Ramos (cell line): ENCODE results near the gene EPOP.

Experiments
- in situ Hi-C: fragments of 300-500 bp; cut with MboI; formaldehyde crosslinking; loops from one replicate; pipeline ENCODE4 v1.14.3; 2022; ENCODE audit warnings: low sequenced_read_pairs; ENCODE audit not compliant: unreplicated experiment

The EPOP gene

DNA sequence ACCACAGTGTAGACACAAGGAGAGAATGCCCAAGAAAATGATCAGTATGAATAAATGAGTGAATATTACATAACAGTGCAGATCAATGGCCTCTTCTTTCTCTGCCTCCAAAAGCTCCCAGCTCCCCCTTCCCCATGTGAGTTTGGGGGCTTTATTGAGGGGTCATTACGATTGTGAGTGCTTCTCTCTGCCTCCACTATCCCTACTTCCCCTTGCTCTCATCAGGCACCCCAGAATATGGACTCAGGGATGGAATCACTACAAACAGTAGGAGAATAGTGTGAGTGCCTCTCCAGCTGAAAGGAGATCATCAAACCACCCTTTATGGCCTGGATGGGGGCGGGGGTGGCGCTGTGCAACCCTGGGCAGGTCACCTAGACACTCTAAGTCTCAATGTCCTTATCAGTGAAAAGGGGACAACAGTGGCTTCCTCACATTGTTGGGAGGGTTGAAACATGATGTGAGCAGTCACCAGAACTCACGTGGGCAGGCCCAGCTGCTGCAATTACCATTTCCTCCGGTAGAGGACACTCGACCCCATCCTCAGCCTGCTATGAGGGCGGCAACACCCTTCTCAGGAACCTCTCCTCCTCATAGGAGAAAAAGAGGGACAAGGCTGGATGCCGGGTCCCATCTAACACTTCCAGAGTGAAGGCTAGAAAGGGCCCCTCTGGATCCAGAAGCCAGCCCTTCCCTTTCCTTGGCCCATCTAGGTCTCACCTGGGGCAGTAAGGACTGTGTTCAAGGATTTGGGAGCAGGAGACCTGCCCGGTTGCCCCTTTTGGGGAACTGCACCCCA is 2.1 kb upstream of the EPOP start:
- in situ Hi-C loops = loop anchor here (5.0 kb wide), 1 partner anchor 55 kb away; the partner anchor contains the start of gene CISD3

DNA sequence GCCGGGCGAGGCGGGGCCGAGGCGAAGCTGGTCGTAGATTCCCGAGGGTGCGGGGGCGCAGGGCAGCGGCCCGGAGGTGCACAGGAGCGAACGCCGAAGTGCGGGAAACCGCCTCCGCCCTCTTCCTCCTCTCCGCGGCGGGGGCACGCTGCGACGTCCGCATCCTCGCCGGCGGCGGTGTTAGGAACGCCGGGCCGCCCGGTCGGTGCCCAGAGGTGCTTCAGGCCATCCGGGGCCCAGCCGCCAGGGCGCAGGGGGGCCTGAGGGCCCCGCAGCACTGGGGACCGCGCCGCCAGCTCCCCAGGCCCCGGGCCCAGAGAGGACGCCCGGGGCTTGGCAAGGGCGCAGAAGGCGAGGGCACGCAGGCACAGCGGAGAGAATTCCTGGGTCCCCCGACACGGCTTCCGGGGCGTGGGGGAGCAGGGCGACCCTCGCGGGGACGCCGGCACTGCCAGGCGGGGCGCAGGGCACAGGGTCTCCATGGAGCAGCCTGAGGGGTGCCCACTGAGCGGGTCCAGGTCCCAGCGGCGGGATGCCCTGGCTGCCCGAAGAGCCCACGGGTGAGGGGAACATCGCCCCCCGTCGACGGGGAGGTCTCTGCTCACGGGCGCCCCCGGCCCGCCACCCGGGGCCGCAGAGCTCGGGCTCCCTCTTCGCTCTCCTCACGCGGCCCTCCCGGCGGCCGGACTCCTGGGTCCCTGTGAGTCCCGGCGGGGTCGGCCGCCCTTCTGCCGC is 576 bp downstream of the EPOP start:
- in situ Hi-C loops = loop anchor here (25.0 kb wide), 1 partner anchor 112 kb away; no protein-coding TSS in a partner anchor

DNA sequence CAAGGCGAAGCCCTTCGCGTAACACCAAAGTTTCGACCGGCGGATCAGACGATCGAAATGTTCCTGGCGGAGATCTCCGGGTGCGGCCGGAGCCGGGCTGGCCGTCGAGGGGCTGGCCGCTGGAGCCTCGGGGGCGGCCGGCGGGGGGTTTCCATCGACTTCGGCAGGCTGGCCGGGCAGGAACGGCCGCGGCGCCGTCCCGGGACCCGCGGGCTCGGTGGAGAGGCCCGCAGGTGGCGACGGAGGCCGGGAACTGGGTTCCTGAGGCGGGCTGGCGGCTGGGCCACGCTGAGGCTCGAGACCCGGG is 1.1 kb downstream of the EPOP start:
- in situ Hi-C loops = loop anchor here (25.0 kb wide), 1 partner anchor 111 kb away; no protein-coding TSS in a partner anchor

DNA sequence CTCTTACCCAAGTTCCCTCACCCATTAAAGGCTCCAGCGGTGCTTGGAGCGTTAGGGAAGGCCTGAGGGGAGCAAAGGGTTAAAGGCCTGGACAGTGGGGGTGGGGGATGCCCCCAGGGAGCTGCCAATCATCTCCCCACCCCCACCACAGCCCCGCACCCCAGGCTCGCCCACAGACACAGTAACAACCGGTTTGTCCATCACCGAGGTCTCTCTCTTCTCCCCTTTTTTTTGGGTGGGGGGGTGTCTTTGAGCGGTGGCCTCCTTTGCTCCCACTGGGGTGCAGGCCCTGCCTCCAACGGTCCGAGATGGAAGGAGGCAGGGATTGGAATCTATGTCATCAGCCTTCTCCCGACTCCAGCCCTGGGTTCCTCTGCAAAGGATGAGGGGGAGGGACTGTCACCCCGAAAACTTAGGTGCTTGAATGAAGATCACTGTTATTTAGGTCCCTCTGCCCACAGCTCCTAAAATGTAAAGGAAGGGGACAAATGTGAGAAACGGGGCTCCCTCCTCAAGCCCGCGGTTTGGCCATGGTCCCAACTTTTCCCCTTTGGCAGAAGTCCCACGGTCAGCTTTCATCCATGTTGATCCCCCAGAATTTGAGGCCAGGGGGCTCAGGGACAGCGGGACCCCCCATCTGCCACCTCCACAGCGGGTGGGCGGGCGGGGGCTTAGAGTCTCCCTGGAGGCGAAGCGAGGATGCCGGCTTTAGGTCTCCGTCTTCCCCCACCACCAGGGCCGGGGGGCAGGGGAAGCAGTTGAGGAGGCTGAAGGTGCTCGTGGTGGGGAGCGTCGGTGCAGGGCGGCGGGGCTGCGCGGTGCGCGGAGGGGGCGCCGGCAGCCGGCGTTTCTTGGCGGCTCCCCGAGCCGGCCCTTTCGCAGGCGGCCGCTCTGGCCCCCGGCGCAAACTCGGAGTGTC is 1.7 kb downstream of the EPOP start:
- in situ Hi-C loops = loop anchor here (25.0 kb wide), 1 partner anchor 111 kb away; no protein-coding TSS in a partner anchor

DNA sequence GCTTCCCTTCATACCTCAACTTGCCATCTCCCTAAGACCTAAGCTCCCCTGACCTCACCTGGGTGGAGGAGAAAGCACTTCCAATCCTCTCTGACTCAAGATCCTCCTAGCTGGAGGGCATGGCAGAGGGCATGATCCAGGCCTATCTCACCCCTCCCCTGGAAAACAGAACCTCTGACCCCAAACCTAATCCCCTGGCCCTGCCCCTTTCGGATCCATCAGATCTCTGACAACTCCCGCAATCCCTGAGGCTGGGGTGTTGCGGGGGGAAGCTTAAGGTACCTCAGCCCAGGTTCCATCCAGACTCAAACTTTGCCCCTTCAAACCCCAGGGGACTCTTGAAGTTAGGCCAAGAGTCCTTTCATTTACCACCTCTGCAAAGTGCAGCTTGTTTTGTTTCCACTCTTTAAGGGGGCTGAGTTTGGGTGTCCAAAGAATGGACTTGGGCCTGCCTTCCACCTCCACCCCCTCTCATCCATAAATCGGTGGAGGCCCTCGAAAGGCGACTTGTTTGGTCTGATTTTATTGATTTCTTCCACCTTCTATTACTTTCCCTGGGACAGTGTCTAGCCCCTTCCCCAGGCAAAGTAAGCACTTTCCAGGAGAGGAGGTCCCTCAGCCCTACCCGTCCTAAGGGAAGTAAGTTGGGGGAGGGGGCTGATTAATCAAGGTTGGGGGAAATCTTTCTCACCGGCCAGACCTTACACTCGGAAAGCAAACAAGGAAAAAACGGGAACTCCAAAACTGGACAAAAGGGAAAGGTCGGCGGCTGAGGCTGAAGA is 2.6 kb downstream of the EPOP start:
- in situ Hi-C loops = loop anchor here (25.0 kb wide), 1 partner anchor 110 kb away; no protein-coding TSS in a partner anchor

DNA sequence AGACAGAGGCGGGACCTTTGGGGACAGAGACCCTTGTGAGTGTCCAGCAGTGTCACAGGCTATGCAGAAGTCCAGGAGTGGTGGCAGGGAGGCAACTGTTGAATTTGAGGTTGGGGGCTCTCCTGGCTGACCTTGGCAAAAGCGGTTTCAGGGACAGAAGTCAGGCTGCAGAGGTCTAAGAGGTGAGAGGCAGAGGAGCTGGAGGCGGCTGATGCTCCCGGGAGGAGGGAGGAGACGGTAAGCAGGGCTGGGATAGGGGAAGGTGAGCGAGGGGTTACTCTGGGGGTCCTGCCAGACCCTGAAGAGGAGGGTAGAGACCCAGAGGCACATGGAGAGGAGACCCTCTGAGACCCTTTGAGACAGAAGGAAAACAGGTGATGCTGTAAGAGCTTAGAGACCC is 5.2 kb downstream of the EPOP start:
- in situ Hi-C loops = loop anchor here (10.0 to 25.0 kb wide), 2 partner anchors 107 to 235 kb away; no protein-coding TSS in a partner anchor

DNA sequence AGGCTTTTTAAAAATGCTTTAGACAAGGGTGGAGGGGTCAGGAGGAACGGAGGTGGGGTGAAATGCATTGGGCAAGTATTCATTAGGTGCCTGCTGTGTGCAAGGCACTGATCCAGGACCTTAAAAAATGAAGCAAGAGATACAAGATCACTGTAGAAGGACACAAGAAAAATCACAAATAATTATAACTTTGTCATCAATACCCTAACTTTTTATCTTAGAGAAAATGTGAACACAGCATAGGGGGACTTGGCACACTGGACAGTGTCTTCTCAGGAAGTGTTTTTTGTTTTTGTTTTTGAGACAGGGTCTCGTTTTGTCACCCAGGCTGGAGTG is 7.0 kb downstream of the EPOP start:
- in situ Hi-C loops = loop anchor here (10.0 to 25.0 kb wide), 2 partner anchors 105 to 233 kb away; no protein-coding TSS in a partner anchor

DNA sequence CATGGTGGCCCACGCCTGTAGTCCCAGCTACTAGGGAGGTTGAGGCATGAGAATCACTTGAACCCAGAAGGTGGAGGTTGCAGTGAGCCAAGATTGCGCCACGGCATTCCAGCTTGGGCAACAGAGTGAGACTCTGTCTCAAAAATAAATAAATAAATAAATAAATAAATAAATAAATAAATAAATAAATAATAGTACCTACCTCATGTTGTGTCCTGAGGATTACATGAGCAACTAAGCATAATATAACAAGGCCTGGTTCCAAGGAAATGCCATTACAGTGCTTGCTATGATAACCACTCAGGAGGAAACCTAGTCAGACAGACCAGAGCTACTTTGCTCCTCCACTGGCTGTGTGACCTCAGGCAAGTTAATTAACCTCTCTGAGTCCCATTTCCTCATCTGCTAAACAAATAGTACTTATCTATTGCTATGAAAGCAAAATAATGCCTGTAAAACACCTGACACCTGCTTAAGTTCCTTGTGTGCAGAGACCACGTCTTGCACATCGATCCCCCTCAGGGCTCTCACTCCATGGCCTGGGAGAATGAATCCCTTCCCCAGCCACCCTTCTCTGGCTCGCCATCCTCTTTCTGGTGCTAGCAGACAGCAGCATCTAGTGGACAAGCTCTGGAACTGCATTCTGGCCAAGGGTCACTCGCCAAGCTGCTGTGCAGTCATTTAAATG is 7.5 kb downstream of the EPOP start:
- in situ Hi-C loops = loop anchor here (10.0 to 25.0 kb wide), 2 partner anchors 105 to 232 kb away; no protein-coding TSS in a partner anchor

DNA sequence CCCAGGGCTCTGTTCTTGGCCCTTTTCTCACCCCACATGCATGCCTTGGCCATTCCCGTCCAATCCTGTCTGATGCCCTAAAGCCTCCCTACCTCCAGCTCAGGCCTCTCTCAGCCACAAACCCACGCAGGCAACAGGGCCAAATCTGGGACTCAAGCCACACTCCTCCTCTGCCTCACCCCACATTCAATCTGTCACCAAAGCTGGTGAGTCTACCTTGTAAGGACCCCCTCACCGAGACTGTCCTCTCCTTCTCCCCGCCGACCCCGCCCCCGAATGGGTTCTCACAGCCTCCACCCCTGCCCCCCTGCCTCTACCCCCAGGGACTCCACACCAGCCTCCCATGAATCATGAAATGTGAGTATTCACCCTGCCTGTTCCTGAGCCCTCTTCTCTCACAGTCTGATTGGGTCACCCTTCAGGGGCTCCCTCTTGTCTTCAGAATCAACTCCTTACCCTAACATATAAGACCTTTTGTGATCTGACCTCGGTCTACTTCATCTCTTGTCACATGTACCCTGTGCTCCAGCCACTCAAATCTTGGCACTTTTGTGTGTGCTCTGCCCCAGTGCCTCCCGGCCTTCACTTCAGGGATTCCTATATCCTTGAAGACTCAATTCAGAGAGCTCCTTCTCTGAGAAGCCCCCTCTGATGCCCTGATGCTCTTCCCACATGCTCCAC is 10.7 kb downstream of the EPOP start:
- in situ Hi-C loops = loop anchor here (5.0 to 25.0 kb wide), 3 partner anchors 102 to 229 kb away; no protein-coding TSS in a partner anchor

DNA sequence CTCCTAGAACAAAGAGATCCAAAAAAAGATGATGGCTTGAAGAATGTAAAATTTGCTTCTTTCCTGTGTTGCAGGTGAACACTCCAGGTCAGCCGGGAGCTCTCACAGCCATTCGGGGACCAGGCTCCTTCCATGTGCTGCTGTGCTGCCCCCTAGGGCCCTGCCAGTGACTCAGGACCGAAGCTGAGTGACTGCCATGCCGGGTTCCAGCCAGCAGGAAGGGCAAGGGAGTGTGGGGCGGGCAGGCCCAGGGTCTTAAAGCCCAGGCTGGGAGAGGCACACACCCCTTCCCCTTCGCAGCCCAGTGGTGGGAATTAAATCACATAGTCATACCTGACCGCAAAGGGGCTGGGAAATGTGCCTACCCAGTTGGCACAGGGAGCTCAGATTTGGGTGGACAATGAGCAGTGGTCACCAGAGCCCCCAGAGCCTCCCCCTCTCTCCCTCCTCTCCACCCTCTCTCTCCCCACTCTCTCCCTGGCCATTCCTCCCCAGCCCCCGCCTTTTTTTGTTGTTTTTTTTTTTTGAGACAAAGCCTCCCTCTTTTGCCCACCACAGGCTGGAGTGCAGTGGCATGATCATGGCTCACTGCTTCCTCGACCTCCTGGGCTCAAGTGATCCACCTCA is 11.5 kb downstream of the EPOP start:
- in situ Hi-C loops = loop anchor here (5.0 to 25.0 kb wide), 3 partner anchors 101 to 228 kb away; no protein-coding TSS in a partner anchor

DNA sequence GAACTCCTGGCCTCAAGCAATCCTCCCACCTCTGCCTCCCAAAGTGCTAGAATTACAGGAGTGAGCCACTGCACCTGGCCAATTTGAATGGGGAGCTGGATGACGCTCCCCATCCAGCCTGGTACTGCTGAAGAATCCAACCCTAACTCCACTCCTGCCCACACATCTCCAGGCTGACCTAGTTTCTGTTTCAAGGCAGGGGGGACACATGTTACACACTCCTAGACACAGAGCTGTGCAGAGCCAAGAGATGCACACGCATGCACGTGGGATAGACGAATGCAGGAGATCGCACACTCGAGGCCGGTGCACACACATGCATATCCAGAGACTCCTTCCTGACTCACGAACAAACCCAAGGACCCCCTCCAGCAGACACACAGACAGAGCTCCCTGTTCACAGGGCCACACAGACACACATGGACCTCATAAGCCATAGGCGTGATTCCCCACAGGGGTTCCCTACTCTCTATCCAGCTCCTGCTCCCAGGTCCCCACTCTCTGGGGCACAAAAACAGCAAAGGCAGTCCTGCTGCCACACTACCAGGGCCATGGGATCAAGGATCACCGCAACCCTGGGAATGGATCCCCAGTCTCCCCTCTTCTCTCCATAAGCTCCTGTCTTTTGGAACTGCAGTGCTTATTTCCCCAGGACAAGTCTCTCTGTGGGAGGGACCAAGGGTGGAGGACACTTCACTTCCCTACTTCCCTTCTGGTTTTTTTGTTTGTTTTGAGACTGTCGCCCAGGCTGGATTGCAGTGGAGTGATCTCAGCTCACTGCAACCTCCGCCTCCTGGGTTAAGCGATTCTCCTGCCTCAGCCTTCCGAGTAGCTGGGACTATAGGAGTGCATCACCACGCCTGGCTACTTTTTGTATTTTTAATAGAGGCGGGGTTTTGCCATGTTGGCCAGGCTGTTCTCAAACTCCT is 14.4 kb downstream of the EPOP start:
- in situ Hi-C loops = loop anchor here (5.0 to 25.0 kb wide), 3 partner anchors 98 to 226 kb away; no protein-coding TSS in a partner anchor

DNA sequence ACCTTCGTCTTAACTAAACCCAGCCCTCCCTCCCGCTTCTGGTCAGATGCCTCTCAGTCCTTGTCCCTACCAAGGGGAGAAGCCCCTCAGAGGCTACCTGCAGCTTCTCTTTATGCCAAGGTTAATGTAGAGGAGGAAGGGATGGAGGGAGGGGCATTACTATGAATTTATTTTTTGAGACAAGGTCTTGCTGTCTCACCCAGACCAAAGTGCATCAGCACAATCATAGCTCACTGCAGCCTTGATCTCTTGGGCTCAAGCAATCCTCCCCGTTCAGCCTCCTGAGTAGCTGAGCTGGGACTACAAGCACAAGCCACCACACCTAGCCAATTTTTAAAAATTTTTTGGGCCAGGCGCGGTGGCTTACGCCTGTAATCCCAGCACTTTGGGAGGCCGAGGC is 15.3 kb downstream of the EPOP start:
- in situ Hi-C loops = loop anchor here (25.0 kb wide), 1 partner anchor 97 kb away; no protein-coding TSS in a partner anchor

DNA sequence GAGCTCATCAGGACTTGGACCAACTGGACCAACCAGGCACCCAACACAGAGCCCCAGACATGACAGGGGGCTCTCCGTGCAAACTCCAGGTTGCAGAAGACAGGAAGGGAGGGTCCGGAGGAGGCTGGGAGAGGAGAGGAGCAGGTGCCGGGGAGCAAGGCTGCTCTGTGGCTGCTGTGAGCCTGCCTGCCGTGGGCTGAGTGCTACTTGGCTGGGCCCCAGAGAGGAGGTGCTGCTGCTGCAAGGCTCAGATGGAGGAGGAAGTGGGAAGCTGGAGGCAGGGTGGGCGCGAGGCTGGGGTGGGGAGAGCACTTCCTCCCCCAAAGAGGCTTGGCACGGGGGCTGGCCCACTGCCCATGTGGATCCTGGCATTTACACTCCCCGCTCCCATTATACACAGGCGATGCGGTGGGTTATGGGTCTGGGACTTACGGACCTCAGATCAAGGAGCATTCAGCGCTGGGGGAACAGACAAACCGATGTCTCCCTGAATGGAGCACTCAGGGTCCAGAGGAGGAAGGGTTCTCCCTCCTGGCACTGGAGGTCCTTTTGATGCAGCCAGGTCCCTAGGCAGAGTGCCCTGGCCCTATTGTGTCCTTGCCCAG is 15.9 kb downstream of the EPOP start:
- in situ Hi-C loops = loop anchor here (25.0 kb wide), 1 partner anchor 97 kb away; no protein-coding TSS in a partner anchor

DNA sequence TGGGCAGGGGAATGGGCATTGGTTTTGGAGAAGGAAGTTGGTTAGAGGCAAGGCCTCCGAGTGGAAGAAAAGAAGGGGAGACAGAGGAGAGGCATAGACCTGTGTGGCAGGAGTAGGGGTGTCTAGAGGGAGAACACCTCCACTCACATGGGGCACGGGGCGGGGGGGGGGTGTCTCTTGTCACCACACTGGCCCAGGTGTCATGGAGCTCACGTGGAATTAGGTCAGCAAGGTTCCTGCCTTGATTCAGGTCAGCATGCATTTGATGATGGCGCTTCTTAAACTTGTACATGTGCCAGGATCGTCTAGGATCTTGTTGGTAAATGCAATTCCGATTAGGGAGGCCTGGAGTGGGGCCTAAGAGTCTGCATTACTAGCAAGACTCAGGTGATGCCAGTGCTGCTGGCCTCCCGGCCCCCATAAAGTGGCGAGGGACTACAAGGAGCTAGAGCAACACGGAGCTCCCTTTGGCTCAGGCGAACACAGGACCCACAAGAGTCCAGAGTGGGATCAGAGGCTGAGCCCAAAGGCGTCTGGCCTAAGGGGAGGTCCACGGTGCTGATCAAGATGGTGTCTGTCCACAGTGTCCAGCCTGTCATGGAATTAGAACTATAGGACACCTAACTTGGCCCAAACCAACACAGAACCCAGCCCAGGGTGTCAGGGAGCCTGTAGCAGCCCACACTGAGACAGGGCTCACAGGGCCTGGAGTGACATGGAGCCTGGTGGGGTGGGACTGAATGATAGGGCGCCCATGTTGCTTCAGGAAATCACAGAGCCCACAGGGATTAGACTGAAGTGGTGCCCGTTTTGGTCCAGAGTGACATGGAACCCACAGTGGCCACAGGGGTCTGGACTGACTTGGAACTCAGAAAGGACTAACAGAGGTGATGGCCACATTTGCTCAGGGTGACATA is 16.7 kb downstream of the EPOP start:
- in situ Hi-C loops = loop anchor here (25.0 kb wide), 1 partner anchor 96 kb away; no protein-coding TSS in a partner anchor
